ENCODE measurements around the gene MN1. TPM values are rescaled to one million over a fixed set of nuclear protein-coding genes. Genes with fewer than 3 reads are reported as not detected.

MN1 gene
- total and polyA plus RNA-seq, 2 of the 8 experiments (the other 6 are each of a cell fraction or from before 2014, with no cell fraction given): 3.1 to 4.9 TPM

DNA sequence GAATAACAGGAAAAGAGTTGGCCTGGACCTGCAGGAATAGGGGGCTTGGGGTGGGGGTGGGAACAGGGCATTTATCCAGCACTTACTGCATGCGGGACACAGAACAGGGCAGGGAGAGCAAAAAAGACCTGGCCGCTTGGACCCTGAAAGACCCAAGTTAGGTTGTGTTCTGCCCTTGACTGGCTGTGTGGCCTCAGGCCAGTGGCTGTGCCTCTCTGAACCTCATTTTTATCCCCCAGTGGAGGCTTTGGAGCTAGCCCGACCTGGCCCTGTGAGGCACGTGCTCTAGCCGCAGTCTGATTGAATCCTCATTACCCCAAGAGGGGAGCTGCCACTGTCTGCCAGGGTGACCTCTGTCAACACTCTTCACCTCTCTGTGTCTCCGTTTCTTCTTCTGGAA lies 68.7 kb downstream of the MN1 start:
- H3K36me3 ChIP-seq (ENCODE audit: control insufficient read depth in 2 of 4, insufficient read depth in 4 of 4, low read length in 3 of 4): peaks cover 0 to 16% (median 8%) of the 10 kb centered on the region in 4 experiments; a peak in 3 of 8 replicates
- no peak for FAIRE-seq
- H3K14ac ChIP-seq (ENCODE audit: insufficient read length): no peak overlapping the region
- no peak overlapping the region for H2BK20ac ChIP-seq (ENCODE audit: low read length)
- no peak overlapping the region for H3K4me2 ChIP-seq (ENCODE audit: insufficient read depth in 1 of 2, low read depth in 2 of 2, low read length in 2 of 2)
- peaks cover 0 to 4% of the 10 kb centered on the region in 2 experiments for H4K20me1 ChIP-seq (replicated peaks in 1 of 2; ENCODE audit: control insufficient read depth in 1 of 2, insufficient read depth in 2 of 2, low read length in 2 of 2)
- no peaks in the 10 kb centered on the region for H3K23me2 ChIP-seq (ENCODE audit: low read depth, low read length)
- H3K56ac ChIP-seq (replicated peaks; ENCODE audit: insufficient read length, low read depth, low read length): no peak overlapping the region
- 93% methylated on average over 6 of the region's 6 CpGs; no CpG with 5 or more reads in 1 of the 2 experiments for WGBS, 2 experiments (ENCODE audit: extremely low coverage in 1 of 2, insufficient coverage in 1 of 2, insufficient read length in 1 of 2, insufficient replicate concordance in 2 of 2, low coverage in 1 of 2, low lambda C conversion rate in 2 of 2, missing lambda C conversion rate in 1 of 2)
- H2BK120ac ChIP-seq (replicated peaks; ENCODE audit: low read depth, low read length): no peak overlapping the region
- H3K4me3 ChIP-seq (ENCODE audit: extremely low read depth in 1 of 4, insufficient read depth in 2 of 4, low read depth in 3 of 4, low read length in 4 of 4): no peak overlapping the region
- H2BK15ac ChIP-seq (ENCODE audit: low read length): no peak overlapping the region
- DNase-seq (ENCODE audit: low read depth in 1 of 2, low spot score in 2 of 2): no peak
- ChIA-PET POLR2A (ENCODE audit: partially characterized antibody) (interaction anchor here (0.9 to 2.7 kb wide), 6 partner anchors 9 to 46 kb away, joined by 4 to 11 read pairs (median 4); no protein-coding TSS in a partner anchor), CTCF (ENCODE audit: partially characterized antibody) (interaction anchor here (1.0 to 1.5 kb wide), 3 partner anchors 10 to 77 kb away, joined by 3 to 8 read pairs (median 3); no protein-coding TSS in a partner anchor)
- peaks cover 0 to 77% of the 10 kb centered on the region in 2 experiments; a peak in 2 of 4 replicates for H3K79me2 ChIP-seq (ENCODE audit: control insufficient read depth in 1 of 2, insufficient read depth in 2 of 2, low read length in 2 of 2)
- no peak overlapping the region for H3K4ac ChIP-seq (replicated peaks; ENCODE audit: insufficient read length, low read depth, low read length)
- H2BK5ac ChIP-seq (ENCODE audit: low read depth, low read length): no peak overlapping the region
- H2AK5ac ChIP-seq (ENCODE audit: low read depth, low read length): no peak overlapping the region
- H2BK12ac ChIP-seq (ENCODE audit: low read depth, low read length): no peak overlapping the region
- no peak overlapping the region for H3K23ac ChIP-seq (ENCODE audit: insufficient read length)
- H3K27me3 ChIP-seq (replicated peaks in 1 of 4; ENCODE audit: control insufficient read depth in 3 of 4, extremely low read depth in 1 of 4, insufficient read depth in 3 of 4, low read length in 3 of 4): no peaks in the 10 kb centered on the region
- H3K18ac ChIP-seq (ENCODE audit: extremely low read depth, low read length): no peak overlapping the region
- no peak overlapping the region for H3K27ac ChIP-seq (ENCODE audit: low read depth, low read length)
- H3K4me1 ChIP-seq (replicated peaks in 1 of 4; ENCODE audit: control insufficient read depth in 3 of 4, insufficient read depth in 4 of 4, low read length in 3 of 4): peaks cover 5 to 12% (median 7%) of the 10 kb centered on the region in 4 experiments; a peak in 6 of 7 replicates
- H4K91ac ChIP-seq (replicated peaks; ENCODE audit: insufficient read length, low read length): no peak overlapping the region
- peaks cover 6 to 7% of the 10 kb centered on the region in 2 experiments for H3K9me3 ChIP-seq (ENCODE audit: insufficient read depth in 2 of 2, low read depth in 1 of 2, low read length in 1 of 2)
- no peak overlapping the region for H2AFZ ChIP-seq (ENCODE audit: low read length)
- H3K9ac ChIP-seq (replicated peaks in 1 of 4; ENCODE audit: extremely low read depth in 1 of 4, low read depth in 3 of 4, low read length in 3 of 4): no peak overlapping the region
- H3K79me1 ChIP-seq (ENCODE audit: low read depth, low read length): peaks cover 31% of the 10 kb centered on the region
- no peak overlapping the region for H4K5ac ChIP-seq (ENCODE audit: insufficient read length, low read depth, low read length)
- no peak overlapping the region for H4K8ac ChIP-seq (ENCODE audit: extremely low read depth, insufficient read depth, low read length)
- TF ChIP-seq RFX5 (IDR thresholded peaks at IDR 0.05; ENCODE audit: borderline replicate concordance, low read depth, low read length): no peak
- TF ChIP-seq TCF12 (IDR thresholded peaks at IDR 0.05; ENCODE audit: low read depth, low read length): no peak
- TF ChIP-seq, protein P1, sequence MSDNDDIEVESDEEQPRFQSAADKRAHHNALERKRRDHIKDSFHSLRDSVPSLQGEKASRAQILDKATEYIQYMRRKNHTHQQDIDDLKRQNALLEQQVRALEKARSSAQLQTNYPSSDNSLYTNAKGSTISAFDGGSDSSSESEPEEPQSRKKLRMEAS (IDR thresholded peaks at IDR 0.05): no peak
- TF ChIP-seq KDM4A (IDR thresholded peaks at IDR 0.05; ENCODE audit: low read depth, low read length, severe bottlenecking): no peak
- no peak for TF ChIP-seq POLR2A (IDR thresholded peaks at IDR 0.05; ENCODE audit: control extremely low read depth in 1 of 2, low read depth in 2 of 2, low read length in 2 of 2)
- no peak for TF ChIP-seq TBP (IDR thresholded peaks at IDR 0.05; ENCODE audit: low read depth, low read length)
- no peak for TF ChIP-seq ZNF274 (IDR thresholded peaks at IDR 0.05; ENCODE audit: borderline replicate concordance, extremely low read depth, low read length)
- TF ChIP-seq, protein P2, sequence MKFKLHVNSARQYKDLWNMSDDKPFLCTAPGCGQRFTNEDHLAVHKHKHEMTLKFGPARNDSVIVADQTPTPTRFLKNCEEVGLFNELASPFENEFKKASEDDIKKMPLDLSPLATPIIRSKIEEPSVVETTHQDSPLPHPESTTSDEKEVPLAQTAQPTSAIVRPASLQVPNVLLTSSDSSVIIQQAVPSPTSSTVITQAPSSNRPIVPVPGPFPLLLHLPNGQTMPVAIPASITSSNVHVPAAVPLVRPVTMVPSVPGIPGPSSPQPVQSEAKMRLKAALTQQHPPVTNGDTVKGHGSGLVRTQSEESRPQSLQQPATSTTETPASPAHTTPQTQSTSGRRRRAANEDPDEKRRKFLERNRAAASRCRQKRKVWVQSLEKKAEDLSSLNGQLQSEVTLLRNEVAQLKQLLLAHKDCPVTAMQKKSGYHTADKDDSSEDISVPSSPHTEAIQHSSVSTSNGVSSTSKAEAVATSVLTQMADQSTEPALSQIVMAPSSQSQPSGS (IDR thresholded peaks at IDR 0.05; ENCODE audit: low read length): no peak
- TF ChIP-seq TEAD4 (IDR thresholded peaks at IDR 0.05; ENCODE audit: low read depth, low read length): no peak
- TF ChIP-seq GABPA (IDR thresholded peaks at IDR 0.05; ENCODE audit: borderline replicate concordance, insufficient read depth, low read length): no peak
- no peak for TF ChIP-seq JUN (IDR thresholded peaks at IDR 0.05; ENCODE audit: low read depth, low read length)
